ENCODE results near the gene RAB6B.

Gene RAB6B

DNA sequence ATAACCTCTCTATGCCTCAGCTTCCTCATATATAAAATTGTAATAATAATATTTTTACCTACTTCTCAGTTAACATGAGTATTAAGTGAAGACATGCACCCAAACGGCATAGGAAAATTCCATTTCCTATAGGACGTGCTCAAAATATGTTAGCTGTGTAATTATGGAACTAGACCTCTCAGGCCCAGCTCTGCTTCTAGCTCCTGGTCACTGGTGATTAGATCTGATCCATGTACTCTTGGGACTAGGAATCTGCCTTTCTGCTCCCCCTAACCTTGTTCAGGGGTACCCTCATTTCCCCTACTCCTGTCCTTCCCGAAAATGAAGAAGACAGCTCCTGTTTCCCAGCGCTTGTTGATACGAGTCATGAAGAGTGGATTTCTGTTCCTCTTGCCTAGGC is 119.8 kb downstream of the RAB6B start:
- no peak overlapping the region for H3K4me3 ChIP-seq (ENCODE audit: low read length)
- DNase-seq (ENCODE audit: low read depth), result no peak
- TF ChIP-seq CTCF (conservative IDR thresholded peaks at IDR 0.05; ENCODE audit: low read length), result no peak

GRCh38 chr3:133775309-133775708 is 120.4 kb downstream of the RAB6B start:
- DNase-seq (ENCODE audit: low read depth), result no peak
- no peak overlapping the region for H3K4me3 ChIP-seq (ENCODE audit: low read length)
- TF ChIP-seq CTCF (conservative IDR thresholded peaks at IDR 0.05; ENCODE audit: low read length), result no peak

Measured in AG10803 (cell line).